Hepatocyte (in vitro differentiated cells): ENCODE measurements around the gene LRRN4CL. TPM values are rescaled to one million over a fixed set of nuclear protein-coding genes. Genes with fewer than 3 reads are reported as not detected.
A peak's percentile ranks its signal among the peaks of the same experiment; 100 is the strongest.

ENCODE experiments used
- DNase-seq: peaks from one replicate; pipeline ENCODE4 v3.0.0-alpha.2; 2016; ENCODE audit warnings: low spot score
- H2AFZ ChIP-seq: fragments of 200-600 bp; sonication (generic); 2 replicates; pipeline ENCODE4 v1.6.0; 2016; ENCODE audit warnings: antibody characterized with exemption, mild to moderate bottlenecking
- H3K27ac ChIP-seq: fragments of 200-600 bp; sonication (generic); 2 replicates; pipeline ENCODE4 v1.5.1; 2016; ENCODE audit warnings: mild to moderate bottlenecking
- H3K27me3 ChIP-seq: fragments of 200-600 bp; sonication (generic); 2 replicates; pipeline ENCODE4 v1.6.1; 2016
- H3K36me3 ChIP-seq: fragments of 200-600 bp; sonication (generic); replicated peaks from 2 replicates; pipeline ENCODE4 v1.5.1; 2016; ENCODE audit warnings: low read depth; ENCODE audit not compliant: insufficient read depth
- H3K4me1 ChIP-seq: fragments of 200-600 bp; sonication (generic); 2 replicates; pipeline ENCODE4 v1.5.1; 2016; ENCODE audit warnings: mild to moderate bottlenecking, moderate library complexity; ENCODE audit not compliant: insufficient read depth
- H3K4me2 ChIP-seq: fragments of 200-600 bp; sonication (generic); 2 replicates; pipeline ENCODE4 v1.6.0; 2016
- H3K4me3 ChIP-seq: fragments of 200-600 bp; sonication (generic); 2 replicates; pipeline ENCODE4 v1.5.1; 2016; ENCODE audit warnings: mild to moderate bottlenecking
- H3K79me2 ChIP-seq: fragments of 200-600 bp; sonication (generic); 2 replicates; pipeline ENCODE4 v1.6.0; 2017; ENCODE audit warnings: mild to moderate bottlenecking
- H3K9me2 ChIP-seq: fragments of 200-600 bp; sonication (generic); replicated peaks from 2 replicates; pipeline ENCODE4 v1.6.0; 2017; ENCODE audit warnings: mild to moderate bottlenecking; ENCODE audit not compliant: insufficient read depth
- H3K9me3 ChIP-seq: fragments of 200-600 bp; sonication (generic); 2 replicates; pipeline ENCODE4 v1.5.1; 2016; ENCODE audit warnings: low read depth, mild to moderate bottlenecking
- H4K20me1 ChIP-seq: fragments of 200-600 bp; sonication (generic); 2 replicates; pipeline ENCODE4 v1.6.0; 2016; ENCODE audit warnings: mild to moderate bottlenecking; ENCODE audit not compliant: insufficient read depth, poor library complexity, severe bottlenecking
- CTCF ChIP-seq: fragments of 200-600 bp; sonication (generic); IDR thresholded peaks from 2 replicates; pipeline ENCODE4 v1.5.1; 2016; ENCODE audit warnings: antibody characterized with exemption, mild to moderate bottlenecking; ENCODE audit not compliant: poor library complexity
- EZH2 ChIP-seq: fragments of 200-600 bp; sonication (generic); IDR thresholded peaks from 2 replicates; pipeline ENCODE4 v1.6.1; 2016; ENCODE audit warnings: antibody characterized with exemption, mild to moderate bottlenecking, borderline replicate concordance
- EZH2phosphoT487 ChIP-seq: fragments of 200-600 bp; sonication (generic); IDR thresholded peaks from one replicate; pipeline ENCODE4 v1.6.1; 2018; ENCODE audit warnings: antibody characterized with exemption, mild to moderate bottlenecking, low read depth, moderate library complexity; ENCODE audit not compliant: unreplicated experiment, severe bottlenecking
- WGBS: methylation state at CpG from one replicate; pipeline ENCODE4 v1.1.6; 2016; ENCODE audit warnings: low lambda C conversion rate; ENCODE audit errors: missing lambda C conversion rate; 5-methylcytosine and 5-hydroxymethylcytosine counted together
- polyA plus RNA-seq: library from polyadenylated mRNA; unstranded; fragments of >200 nt; fragmentation: Nextera tagmentation; extraction: Ambion mirVana; gene quantifications from 2 replicates; pipeline ENCODE4 v1.2.1, GENCODE V29; 2016
- total RNA-seq: library from RNA; depleted of rRNA; stranded (reverse); fragments of >200 nt; gene quantifications from 2 replicates; pipeline ENCODE4 v1.2.3, GENCODE V29; 2014

The LRRN4CL gene
- total and polyA plus RNA-seq, 2 experiments from 2014 or later, result 0.40 to 0.41 TPM

DNA sequence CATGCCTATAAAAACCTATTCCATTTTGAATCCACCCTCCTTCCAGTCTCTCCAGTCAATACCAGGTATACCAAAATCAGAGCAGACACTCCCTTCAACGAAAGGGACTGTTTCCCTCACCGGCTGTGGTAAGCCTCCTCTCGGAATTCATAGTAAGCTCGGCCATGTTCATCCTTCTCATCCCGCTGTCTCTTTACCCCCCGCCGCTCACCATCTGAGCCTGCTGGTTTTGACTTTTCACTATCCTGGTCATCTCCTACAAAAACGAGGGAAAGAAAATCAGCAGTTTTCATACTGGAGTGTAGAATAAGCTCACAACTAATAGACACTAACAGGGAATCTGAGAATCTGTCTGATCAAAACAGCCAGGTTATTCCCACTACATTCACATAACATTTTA is 34.8 kb upstream of the LRRN4CL start:
- WGBS, result 60% methylated on average over 8 of the region's 8 CpGs
- Histone ChIP-seq H3K4me2 (peak overlapping the region; percentile 89), H3K79me2 (peaks cover 80% of the 10 kb centered on the region)

GRCh38 chr11:62721994-62722393 is 32.7 kb upstream of the LRRN4CL start:
- peak; percentile 51 for DNase-seq
- peaks cover 16% of the 10 kb centered on the region for H3K4me1 ChIP-seq
- H3K4me2 ChIP-seq, result no peak overlapping the region
- peaks cover 49% of the 10 kb centered on the region for H4K20me1 ChIP-seq
- H3K9me2 ChIP-seq, result no peaks in the 10 kb centered on the region
- no peak overlapping the region for H2AFZ ChIP-seq
- no peak overlapping the region for H3K27ac ChIP-seq
- WGBS, result 48% methylated on average over 7 of the region's 7 CpGs
- no peak overlapping the region for H3K4me3 ChIP-seq
- H3K27me3 ChIP-seq, result no peaks in the 10 kb centered on the region
- H3K9me3 ChIP-seq, result no peaks in the 10 kb centered on the region
- peaks cover 96% of the 10 kb centered on the region for H3K79me2 ChIP-seq
- peak; percentile 15 for TF ChIP-seq CTCF
- no peak for TF ChIP-seq EZH2
- H3K36me3 ChIP-seq, result peaks cover 12% of the 10 kb centered on the region

More for the DNA sequence above, 34.8 kb upstream of the LRRN4CL start:
- no peaks in the 10 kb centered on the region for H3K27me3 ChIP-seq
- no peak for TF ChIP-seq EZH2phosphoT487
- no peak for TF ChIP-seq CTCF
- no peak for TF ChIP-seq EZH2
- H3K9me3 ChIP-seq, result no peaks in the 10 kb centered on the region
- no peak for DNase-seq
- peaks cover 45% of the 10 kb centered on the region for H4K20me1 ChIP-seq
- H2AFZ ChIP-seq, result no peak overlapping the region
- peaks cover 12% of the 10 kb centered on the region for H3K36me3 ChIP-seq
- H3K27ac ChIP-seq, result no peak overlapping the region
- H3K4me1 ChIP-seq, result peaks cover 16% of the 10 kb centered on the region
- H3K4me3 ChIP-seq, result peak overlapping the region; percentile 12
- H3K9me2 ChIP-seq, result no peaks in the 10 kb centered on the region

DNA sequence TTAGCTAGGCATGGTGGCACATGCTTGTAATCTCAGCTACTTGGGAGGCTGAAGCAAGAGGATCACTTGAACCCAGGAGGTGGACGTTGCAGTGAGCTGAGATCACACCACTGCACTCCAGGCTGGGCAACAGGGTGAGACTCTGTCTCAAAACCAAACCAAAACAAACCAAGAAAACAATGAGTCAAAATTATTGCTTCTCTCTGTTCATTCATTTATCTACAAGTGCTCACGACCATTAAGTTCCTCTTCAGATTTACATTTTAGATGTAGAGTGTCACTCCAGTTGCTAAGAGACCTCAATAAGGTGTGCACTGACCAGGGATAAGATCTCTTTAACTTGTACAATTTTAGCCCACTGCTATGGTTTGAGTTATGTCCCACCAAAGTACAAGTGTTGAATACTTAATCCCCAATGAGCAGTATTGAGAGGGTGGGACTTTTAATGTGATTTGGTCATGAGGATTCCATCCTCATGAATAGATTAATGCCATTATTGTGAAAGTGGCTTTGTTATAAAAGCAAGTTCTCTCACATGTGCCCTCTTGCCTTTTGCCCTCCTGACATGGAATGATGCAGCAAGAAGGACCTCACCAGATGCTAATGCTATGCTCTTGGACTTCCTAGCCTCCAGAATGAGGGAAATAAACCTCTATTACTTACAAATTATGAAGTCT is 30.1 kb upstream of the LRRN4CL start:
- Histone ChIP-seq H3K27ac (no peak overlapping the region), H3K36me3 (peaks cover 12% of the 10 kb centered on the region)
- WGBS, result 96% methylated on average over 2 of the region's 2 CpGs

More for the DNA sequence above, 30.1 kb upstream of the LRRN4CL start:
- H4K20me1 ChIP-seq, result peaks cover 26% of the 10 kb centered on the region
- no peak overlapping the region for H2AFZ ChIP-seq
- no peaks in the 10 kb centered on the region for H3K27me3 ChIP-seq
- H3K79me2 ChIP-seq, result peaks cover 90% of the 10 kb centered on the region
- no peak overlapping the region for H3K4me2 ChIP-seq
- H3K4me1 ChIP-seq, result peaks cover 12% of the 10 kb centered on the region
- H3K9me2 ChIP-seq, result no peaks in the 10 kb centered on the region
- no peaks in the 10 kb centered on the region for H3K9me3 ChIP-seq
- TF ChIP-seq EZH2, result no peak
- no peak for TF ChIP-seq CTCF
- TF ChIP-seq EZH2phosphoT487, result no peak
- no peak for DNase-seq
- no peak overlapping the region for H3K4me3 ChIP-seq
